ENCODE measurements around the gene BRD9. TPM values are rescaled to one million over a fixed set of nuclear protein-coding genes. Genes with fewer than 3 reads are reported as not detected.
"Not testable (repeated sequence)": the region's sequence is repeated elsewhere in the genome, so short reads cannot be mapped to it uniquely, and the experiment has no call there.

The BRD9 gene
- total RNA-seq, 1 donor from 2014 or later, result 47.4 TPM

DNA sequence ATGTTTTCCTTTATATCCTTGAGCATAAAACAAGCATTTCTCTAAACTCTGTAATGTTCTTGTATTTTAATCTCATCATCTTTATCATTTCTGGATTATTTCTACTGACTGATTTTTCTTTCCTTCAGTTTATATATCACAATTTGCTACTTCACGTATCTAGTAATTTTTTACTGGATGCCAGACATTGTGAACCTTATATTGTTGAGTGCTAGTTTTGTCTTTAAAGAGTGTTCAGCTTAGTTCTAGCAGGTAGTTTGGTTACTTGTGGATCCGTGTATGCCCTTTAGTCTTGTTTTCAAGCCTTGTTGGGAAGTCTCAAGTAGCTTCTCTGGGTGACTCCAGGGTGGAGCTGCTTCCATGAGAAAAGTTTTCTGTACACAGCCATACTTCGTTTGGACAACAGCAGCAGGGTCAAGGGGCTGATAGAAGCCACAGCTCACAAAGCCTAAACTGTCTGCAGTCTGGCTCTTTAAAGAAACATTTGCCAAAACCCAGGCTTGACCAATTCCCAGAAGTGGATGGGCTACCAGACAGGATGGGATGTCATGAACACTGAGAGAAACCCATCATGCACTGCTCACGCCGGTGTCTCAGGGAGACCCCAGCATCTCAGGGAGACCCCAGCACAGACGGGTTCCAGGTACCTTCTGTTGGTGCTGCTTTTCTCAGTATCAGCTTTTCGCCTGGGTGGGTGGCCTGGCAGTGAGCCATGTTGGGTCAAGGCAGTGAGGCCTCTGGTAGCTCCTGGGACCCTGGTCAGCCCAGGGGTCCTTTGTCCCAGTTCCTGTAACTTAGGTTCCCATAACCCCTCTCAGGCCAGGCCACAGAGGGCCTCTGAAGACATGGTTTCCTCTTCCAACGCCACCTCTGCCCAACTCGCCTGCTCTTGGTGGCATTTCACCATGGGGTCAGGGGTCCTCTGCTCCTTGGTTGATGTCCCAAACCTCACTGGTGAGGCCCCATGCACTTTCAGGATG is 29.1 kb upstream of the BRD9 start:
- TF ChIP-seq POLR2A (IDR thresholded peaks at IDR 0.05) (no peak), POLR2AphosphoS5 (IDR thresholded peaks at IDR 0.05; ENCODE audit: insufficient read depth in 1 of 2, low read depth in 1 of 2) (no peak)
- TF ChIP-seq, protein P1, sequence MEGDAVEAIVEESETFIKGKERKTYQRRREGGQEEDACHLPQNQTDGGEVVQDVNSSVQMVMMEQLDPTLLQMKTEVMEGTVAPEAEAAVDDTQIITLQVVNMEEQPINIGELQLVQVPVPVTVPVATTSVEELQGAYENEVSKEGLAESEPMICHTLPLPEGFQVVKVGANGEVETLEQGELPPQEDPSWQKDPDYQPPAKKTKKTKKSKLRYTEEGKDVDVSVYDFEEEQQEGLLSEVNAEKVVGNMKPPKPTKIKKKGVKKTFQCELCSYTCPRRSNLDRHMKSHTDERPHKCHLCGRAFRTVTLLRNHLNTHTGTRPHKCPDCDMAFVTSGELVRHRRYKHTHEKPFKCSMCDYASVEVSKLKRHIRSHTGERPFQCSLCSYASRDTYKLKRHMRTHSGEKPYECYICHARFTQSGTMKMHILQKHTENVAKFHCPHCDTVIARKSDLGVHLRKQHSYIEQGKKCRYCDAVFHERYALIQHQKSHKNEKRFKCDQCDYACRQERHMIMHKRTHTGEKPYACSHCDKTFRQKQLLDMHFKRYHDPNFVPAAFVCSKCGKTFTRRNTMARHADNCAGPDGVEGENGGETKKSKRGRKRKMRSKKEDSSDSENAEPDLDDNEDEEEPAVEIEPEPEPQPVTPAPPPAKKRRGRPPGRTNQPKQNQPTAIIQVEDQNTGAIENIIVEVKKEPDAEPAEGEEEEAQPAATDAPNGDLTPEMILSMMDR (IDR thresholded peaks at IDR 0.05), result no peak
- intact Hi-C loops (cut with DNase I), result loop anchor here (10.0 kb wide), 1 partner anchor 243 kb away; no protein-coding TSS in a partner anchor
- Histone ChIP-seq H3K27ac (no peak overlapping the region), H3K4me3 (no peak overlapping the region), H3K36me3 (no peaks in the 10 kb centered on the region), H3K27me3 (no peaks in the 10 kb centered on the region), H3K4me1 (peaks cover 8% of the 10 kb centered on the region), H3K9me3 (no peaks in the 10 kb centered on the region)
- peak; percentile 77 to 88 for DNase-seq (ENCODE audit: extremely low spot score in 2 of 2)

DNA sequence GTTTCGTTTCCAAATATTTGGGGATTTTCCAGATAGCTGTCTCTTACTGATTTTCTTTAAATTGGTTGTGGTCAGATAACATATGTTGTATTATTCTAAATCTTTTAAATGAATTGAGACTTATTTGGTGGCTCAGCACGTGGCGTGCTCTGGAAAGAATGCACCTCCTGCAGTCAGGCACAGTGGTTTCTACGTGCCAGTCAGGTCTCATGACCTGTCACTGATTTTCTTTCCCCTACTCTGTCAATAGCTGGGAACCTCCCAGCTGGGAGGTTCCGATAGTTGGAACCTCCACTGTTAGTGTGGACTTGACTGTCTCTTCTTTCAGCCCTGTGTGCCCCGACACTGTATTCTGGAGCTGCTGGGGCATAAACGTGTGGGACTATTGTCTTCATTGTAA is 27.7 kb upstream of the BRD9 start:
- H3K4me1 ChIP-seq, result no peaks in the 10 kb centered on the region
- no peak overlapping the region for H3K4me3 ChIP-seq
- intact Hi-C loops (cut with DNase I), result loop anchor here (10.0 kb wide), 1 partner anchor 244 kb away; no protein-coding TSS in a partner anchor
- no peaks in the 10 kb centered on the region for H3K27me3 ChIP-seq
- no peaks in the 10 kb centered on the region for H3K36me3 ChIP-seq
- TF ChIP-seq, protein P1 (IDR thresholded peaks at IDR 0.05), result no peak
- no peak for TF ChIP-seq POLR2A (IDR thresholded peaks at IDR 0.05)
- TF ChIP-seq POLR2AphosphoS5 (IDR thresholded peaks at IDR 0.05; ENCODE audit: insufficient read depth in 1 of 2, low read depth in 1 of 2), result no peak
- H3K9me3 ChIP-seq, result no peaks in the 10 kb centered on the region
- H3K27ac ChIP-seq, result no peak overlapping the region
- DNase-seq (ENCODE audit: extremely low spot score in 2 of 2), result peak in 1 of 2 donors; percentile 22

DNA sequence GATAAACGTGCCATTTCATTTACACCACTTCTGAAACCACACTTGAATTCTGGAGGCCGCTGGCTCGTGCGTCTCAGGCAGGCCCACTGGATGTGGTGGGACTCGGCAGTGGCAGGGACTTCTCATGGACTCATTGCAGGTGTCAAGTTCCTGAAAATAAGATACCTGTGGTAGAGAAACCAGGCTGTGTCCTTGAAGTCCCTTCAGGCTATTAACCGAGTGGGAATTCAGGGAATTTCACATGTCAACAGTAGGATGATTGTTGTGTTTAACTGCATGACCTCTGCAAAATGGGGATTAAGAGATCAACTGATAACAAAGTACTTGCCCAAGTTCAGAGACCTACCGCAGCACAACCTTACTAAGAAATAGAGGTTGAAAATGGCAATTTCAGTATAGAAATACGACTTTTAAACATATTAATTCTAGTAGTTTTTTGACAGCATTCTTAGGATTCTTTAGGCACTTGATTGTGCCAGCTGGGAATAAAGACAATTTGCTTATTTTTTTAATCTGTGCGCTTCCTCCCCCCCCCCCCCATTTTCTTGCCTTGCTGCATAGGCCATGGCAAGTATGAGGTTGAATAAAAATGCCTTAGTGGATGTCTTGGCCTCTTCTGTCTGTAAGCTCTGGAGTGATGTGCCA is 26.9 kb upstream of the BRD9 start:
- H3K36me3 ChIP-seq, result no peaks in the 10 kb centered on the region
- peak in 1 of 2 donors; percentile 37 for DNase-seq (ENCODE audit: extremely low spot score in 2 of 2)
- intact Hi-C loops (cut with DNase I), result no loop called here
- no peak overlapping the region for H3K4me3 ChIP-seq
- H3K27ac ChIP-seq, result no peak overlapping the region
- H3K27me3 ChIP-seq, result no peaks in the 10 kb centered on the region
- H3K4me1 ChIP-seq, result no peaks in the 10 kb centered on the region
- H3K9me3 ChIP-seq, result no peaks in the 10 kb centered on the region
- TF ChIP-seq, protein P1 (IDR thresholded peaks at IDR 0.05), result no peak
- no peak for TF ChIP-seq POLR2A (IDR thresholded peaks at IDR 0.05)
- no peak for TF ChIP-seq POLR2AphosphoS5 (IDR thresholded peaks at IDR 0.05; ENCODE audit: insufficient read depth in 1 of 2, low read depth in 1 of 2)

DNA sequence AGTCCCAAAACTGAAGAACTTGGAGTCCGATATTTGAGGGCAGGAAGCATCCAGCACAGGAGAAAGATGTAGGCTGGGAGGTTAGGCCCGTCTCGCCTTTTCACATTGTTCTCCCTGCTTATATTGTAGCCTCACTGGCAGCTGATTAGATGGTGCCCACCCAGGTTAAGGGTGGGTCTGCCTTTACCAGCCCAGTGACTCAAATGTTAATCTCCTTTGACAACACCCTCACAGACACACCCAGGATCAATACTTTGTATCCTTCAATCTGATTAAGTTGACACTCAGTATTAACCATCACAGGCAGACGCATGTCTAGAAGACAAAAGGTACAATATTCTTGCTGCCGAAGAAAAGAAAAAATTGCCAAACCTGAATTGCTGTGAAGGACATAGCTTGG is 26.1 kb upstream of the BRD9 start:
- H3K9me3 ChIP-seq; intact Hi-C loops (cut with DNase I); H3K27ac ChIP-seq; H3K4me3 ChIP-seq; H3K36me3 ChIP-seq; H3K27me3 ChIP-seq; H3K4me1 ChIP-seq: not testable (repeated sequence)
- DNase-seq (ENCODE audit: extremely low spot score in 2 of 2), result peak in 1 of 2 donors; percentile 34

DNA sequence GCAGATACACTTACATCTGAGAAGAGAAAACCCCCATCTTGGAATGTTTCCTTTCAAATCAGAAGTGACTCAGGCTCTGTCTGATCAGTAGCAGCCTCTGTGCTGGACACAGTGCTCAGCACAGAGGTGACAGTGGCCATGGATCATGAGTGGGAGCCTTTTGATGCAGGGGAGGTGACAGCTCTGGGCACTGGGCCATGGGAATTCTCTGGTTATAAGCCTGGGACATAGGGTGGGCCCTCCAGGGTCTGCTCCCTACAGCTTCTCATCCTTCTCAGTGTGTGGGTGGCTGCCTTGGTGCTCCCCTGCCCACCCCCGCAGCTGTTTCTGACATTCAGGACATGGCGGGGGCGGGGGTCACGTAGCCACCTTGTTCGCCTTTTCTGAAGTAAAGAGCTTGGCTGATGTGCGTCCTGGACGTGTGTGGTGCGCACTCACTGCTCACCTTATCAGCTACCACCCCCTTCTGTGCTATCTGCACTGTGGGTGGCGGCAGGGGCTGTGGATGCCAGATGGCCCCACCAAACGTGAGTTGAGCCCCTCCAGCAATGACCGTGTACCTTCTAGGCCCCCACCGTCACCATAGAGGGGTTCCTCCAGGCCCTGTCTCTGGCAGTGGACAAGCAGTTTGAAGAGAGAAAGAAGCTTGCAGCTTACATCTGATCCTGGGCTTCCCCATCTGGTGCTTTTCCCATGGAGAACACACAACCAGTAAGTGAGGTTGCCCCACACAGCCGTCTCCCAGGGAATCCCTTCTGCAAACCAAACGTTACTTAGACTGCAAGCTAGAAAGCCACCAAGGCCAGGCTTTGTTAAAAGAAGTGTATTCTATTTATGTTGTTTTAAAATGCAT is 24.1 kb upstream of the BRD9 start:
- no peaks in the 10 kb centered on the region for H3K27me3 ChIP-seq
- intact Hi-C loops (cut with DNase I), result no loop called here
- no peak overlapping the region for H3K27ac ChIP-seq
- H3K36me3 ChIP-seq, result no peaks in the 10 kb centered on the region
- no peaks in the 10 kb centered on the region for H3K9me3 ChIP-seq
- DNase-seq (ENCODE audit: extremely low spot score in 2 of 2), result peak in 1 of 2 donors; percentile 82
- TF ChIP-seq POLR2A (IDR thresholded peaks at IDR 0.05) (no peak), POLR2AphosphoS5 (IDR thresholded peaks at IDR 0.05; ENCODE audit: insufficient read depth in 1 of 2, low read depth in 1 of 2) (no peak)
- TF ChIP-seq, protein P1 (IDR thresholded peaks at IDR 0.05), result no peak
- H3K4me3 ChIP-seq, result no peak overlapping the region
- H3K4me1 ChIP-seq, result no peaks in the 10 kb centered on the region

Measured in vagina (tissue), 2 donors.